ENCODE data around the gene CDH5.

GRCh38 chr16:66414891-66415290 lies 48.4 kb downstream of the CDH5 start:
- TF ChIP-seq POLR2A (IDR thresholded peaks at IDR 0.05; ENCODE audit: low read depth, low read length) (no peak), CTCF (IDR thresholded peaks at IDR 0.05; ENCODE audit: extremely low read depth in 1 of 2, insufficient read depth in 1 of 2, low read depth in 1 of 2, low read length in 2 of 2) (no peak)

Measured in endothelial cell of umbilical vein (primary cell).